ENCODE data around the gene SLC39A1.

DNA sequence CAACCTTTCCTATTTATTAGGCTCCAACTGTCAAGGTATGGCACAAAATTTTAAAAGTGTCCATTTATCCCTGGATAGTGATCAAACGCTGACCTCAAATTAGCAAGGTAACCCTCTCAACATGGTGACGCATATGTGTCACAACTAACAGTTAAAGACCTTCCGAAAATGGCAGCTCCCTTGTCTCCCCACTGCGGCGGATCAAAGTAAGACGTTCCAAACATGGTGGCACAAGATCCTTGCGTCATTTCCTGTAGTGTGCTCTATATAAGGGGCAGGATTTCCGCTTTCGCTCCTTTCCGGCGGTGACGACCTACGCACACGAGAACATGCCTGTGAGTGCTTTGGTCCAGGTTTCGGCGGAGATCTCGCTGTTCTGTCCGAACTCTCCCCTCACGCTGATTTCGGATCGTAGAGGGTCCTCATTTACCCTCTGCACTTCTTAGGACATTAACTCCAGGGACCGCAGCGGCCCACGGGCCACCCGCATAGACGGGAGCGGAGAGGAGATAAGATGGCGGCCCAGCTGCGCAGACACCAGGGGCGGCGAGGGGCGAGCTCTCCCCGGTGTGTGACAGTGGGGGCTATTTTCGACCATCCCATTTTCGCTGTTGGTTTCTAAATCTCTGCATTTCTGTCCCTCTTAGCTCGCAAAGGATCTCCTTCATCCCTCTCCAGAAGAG is 27.3 kb upstream of the SLC39A1 start, which contains the start of gene RPS27:
- TF ChIP-seq, protein P1, sequence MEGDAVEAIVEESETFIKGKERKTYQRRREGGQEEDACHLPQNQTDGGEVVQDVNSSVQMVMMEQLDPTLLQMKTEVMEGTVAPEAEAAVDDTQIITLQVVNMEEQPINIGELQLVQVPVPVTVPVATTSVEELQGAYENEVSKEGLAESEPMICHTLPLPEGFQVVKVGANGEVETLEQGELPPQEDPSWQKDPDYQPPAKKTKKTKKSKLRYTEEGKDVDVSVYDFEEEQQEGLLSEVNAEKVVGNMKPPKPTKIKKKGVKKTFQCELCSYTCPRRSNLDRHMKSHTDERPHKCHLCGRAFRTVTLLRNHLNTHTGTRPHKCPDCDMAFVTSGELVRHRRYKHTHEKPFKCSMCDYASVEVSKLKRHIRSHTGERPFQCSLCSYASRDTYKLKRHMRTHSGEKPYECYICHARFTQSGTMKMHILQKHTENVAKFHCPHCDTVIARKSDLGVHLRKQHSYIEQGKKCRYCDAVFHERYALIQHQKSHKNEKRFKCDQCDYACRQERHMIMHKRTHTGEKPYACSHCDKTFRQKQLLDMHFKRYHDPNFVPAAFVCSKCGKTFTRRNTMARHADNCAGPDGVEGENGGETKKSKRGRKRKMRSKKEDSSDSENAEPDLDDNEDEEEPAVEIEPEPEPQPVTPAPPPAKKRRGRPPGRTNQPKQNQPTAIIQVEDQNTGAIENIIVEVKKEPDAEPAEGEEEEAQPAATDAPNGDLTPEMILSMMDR (IDR thresholded peaks at IDR 0.05; ENCODE audit: borderline replicate concordance, extremely low read depth, low read length, poor library complexity, severe bottlenecking), result no peak
- no peak for TF ChIP-seq EZH2 (IDR thresholded peaks at IDR 0.05; ENCODE audit: borderline replicate concordance, low read depth, low read length, severe bottlenecking)
